ENCODE data around the gene NOM1.

DNA sequence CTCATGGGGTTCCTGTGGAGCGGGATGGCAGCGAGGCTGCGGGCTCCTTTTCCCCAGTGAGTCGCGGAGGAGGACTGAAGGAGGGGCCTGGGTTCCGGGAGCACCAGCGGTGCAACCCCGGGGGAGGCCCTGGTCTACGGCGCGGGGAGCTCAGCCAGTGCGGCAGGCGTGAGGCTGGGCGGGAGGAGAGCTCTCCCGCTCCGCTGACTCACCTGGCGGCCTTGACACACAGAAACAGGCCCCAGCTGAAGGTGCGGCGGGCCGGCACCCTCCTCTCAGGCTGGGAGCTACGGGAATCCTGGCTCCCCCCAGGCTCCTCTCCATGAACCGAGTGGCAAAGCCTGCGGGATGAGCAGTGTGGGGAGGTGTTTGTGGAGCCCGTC lies 6.8 kb upstream of the NOM1 start:
- TF ChIP-seq EZH2phosphoT487 (IDR thresholded peaks at IDR 0.05; ENCODE audit: borderline replicate concordance) (no peak), POLR2A (IDR thresholded peaks at IDR 0.05; ENCODE audit: borderline replicate concordance, extremely low read depth, insufficient read depth, insufficient read length) (no peak), EZH2 (IDR thresholded peaks at IDR 0.05) (no peak), CTCF (IDR thresholded peaks at IDR 0.05 in 2 of 3, conservative IDR thresholded peaks at IDR 0.05 in 1 of 3; ENCODE audit: borderline replicate concordance in 1 of 3, insufficient read depth in 1 of 3, low read depth in 2 of 3, low read length in 2 of 3) (no peak), CEBPB (IDR thresholded peaks at IDR 0.05; ENCODE audit: low read depth) (no peak), POLR2AphosphoS5 (IDR thresholded peaks at IDR 0.05; ENCODE audit: low read depth, low read length) (no peak), REST (IDR thresholded peaks at IDR 0.05; ENCODE audit: low read depth) (no peak), SP1 (IDR thresholded peaks at IDR 0.05; ENCODE audit: low read depth) (no peak), ZBTB33 (IDR thresholded peaks at IDR 0.05; ENCODE audit: extremely low read depth, insufficient replicate concordance, low read length) (no peak)
- TF ChIP-seq, protein P1, sequence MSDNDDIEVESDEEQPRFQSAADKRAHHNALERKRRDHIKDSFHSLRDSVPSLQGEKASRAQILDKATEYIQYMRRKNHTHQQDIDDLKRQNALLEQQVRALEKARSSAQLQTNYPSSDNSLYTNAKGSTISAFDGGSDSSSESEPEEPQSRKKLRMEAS (IDR thresholded peaks at IDR 0.05), result no peak
- TF ChIP-seq, protein P2, sequence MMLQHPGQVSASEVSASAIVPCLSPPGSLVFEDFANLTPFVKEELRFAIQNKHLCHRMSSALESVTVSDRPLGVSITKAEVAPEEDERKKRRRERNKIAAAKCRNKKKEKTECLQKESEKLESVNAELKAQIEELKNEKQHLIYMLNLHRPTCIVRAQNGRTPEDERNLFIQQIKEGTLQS (IDR thresholded peaks at IDR 0.05), result no peak

Data from HCT116 (cell line).